ENCODE measurements around the gene RAF1. TPM values are rescaled to one million over a fixed set of nuclear protein-coding genes. Genes with fewer than 3 reads are reported as not detected.
A peak's percentile ranks its signal among the peaks of the same experiment; 100 is the strongest.

RAF1 gene
- total RNA-seq, 1 experiment from 2014 or later, result 64.3 TPM

DNA sequence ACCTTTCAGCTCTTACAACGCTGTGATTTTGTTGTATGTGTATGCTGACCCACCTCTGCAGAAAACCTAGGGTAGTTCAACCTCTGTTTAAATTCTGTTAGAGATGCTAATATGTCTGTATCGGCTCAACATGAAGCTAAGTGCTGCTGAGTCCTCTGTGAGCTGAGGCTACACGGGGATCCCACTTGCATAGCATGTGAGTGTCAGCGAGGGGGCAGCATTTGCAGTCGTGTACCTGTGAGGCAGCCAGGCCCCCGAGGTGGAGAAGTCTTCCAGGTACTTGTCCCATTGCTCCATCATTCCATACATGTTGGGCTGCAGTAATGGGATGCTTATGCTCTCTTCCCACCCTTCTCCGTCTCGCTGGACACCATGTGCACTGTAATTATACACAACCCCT, 122.3 kb downstream of the RAF1 start:
- Histone ChIP-seq H2AFZ (ENCODE audit: low read depth, low read length, poor library complexity, severe bottlenecking) (no peak overlapping the region), H3K9ac (ENCODE audit: low read length) (no peak overlapping the region), H4K20me1 (ENCODE audit: insufficient read depth) (no peaks in the 10 kb centered on the region), H3K27ac (ENCODE audit: low read depth, low read length) (no peak overlapping the region), H3K36me3 (ENCODE audit: control insufficient read depth in 1 of 2, insufficient read depth in 2 of 2, low read length in 2 of 2) (peaks cover 2 to 6% of the 10 kb centered on the region in 2 experiments; a peak in 2 of 4 replicates), H3K4me3 (replicated peaks in 1 of 2; ENCODE audit: low read depth in 1 of 2, low read length in 2 of 2) (no peak overlapping the region), H3K9me3 (ENCODE audit: control insufficient read depth in 1 of 2, insufficient read depth in 1 of 2, low read depth in 1 of 2, low read length in 2 of 2) (no peaks in the 10 kb centered on the region), H3K9me2 (ENCODE audit: insufficient read depth) (no peaks in the 10 kb centered on the region), H3K27me3 (ENCODE audit: insufficient read depth, low read length) (no peaks in the 10 kb centered on the region), H3K4me2 (ENCODE audit: low read length) (no peak overlapping the region), H3K4me1 (ENCODE audit: control insufficient read depth in 1 of 2, insufficient read depth in 2 of 2, low read length in 2 of 2) (peaks cover 0 to 7% of the 10 kb centered on the region in 2 experiments; a peak in 1 of 4 replicates), H3K79me2 (ENCODE audit: insufficient read depth, low read length) (no peaks in the 10 kb centered on the region)
- TF ChIP-seq, protein P1, sequence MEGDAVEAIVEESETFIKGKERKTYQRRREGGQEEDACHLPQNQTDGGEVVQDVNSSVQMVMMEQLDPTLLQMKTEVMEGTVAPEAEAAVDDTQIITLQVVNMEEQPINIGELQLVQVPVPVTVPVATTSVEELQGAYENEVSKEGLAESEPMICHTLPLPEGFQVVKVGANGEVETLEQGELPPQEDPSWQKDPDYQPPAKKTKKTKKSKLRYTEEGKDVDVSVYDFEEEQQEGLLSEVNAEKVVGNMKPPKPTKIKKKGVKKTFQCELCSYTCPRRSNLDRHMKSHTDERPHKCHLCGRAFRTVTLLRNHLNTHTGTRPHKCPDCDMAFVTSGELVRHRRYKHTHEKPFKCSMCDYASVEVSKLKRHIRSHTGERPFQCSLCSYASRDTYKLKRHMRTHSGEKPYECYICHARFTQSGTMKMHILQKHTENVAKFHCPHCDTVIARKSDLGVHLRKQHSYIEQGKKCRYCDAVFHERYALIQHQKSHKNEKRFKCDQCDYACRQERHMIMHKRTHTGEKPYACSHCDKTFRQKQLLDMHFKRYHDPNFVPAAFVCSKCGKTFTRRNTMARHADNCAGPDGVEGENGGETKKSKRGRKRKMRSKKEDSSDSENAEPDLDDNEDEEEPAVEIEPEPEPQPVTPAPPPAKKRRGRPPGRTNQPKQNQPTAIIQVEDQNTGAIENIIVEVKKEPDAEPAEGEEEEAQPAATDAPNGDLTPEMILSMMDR (IDR thresholded peaks at IDR 0.05 in 2 of 3, conservative IDR thresholded peaks at IDR 0.05 in 1 of 3; ENCODE audit: borderline replicate concordance in 1 of 3, insufficient read depth in 1 of 3, low read depth in 2 of 3, low read length in 2 of 3), result peak in 2 of 3 experiments; percentile 23 to 31; a peak in 2 of 6 replicates
- TF ChIP-seq RAD21 (IDR thresholded peaks at IDR 0.05; ENCODE audit: low read depth) (0 out of 2 replicates have a peak, but pooled peaks have one; percentile 11), ZNF274 (IDR thresholded peaks at IDR 0.05; ENCODE audit: low read depth, low read length) (no peak), YY1 (IDR thresholded peaks at IDR 0.05; ENCODE audit: extremely low read depth, insufficient replicate concordance, low read depth, low read length) (no peak)
- ChIA-PET RAD21 (ENCODE audit: low non-redundant PET in 1 of 2, low total read pairs in 2 of 2, uncharacterized antibody in 2 of 2, unreplicated experiment in 2 of 2) (no interaction called here), POLR2A (no interaction called here), CTCF (no interaction called here)
- intact Hi-C loops (cut with micrococcal nuclease), result no loop called here
- ATAC-seq (peak; percentile 41; the same call in 1 of the 2 replicates), DNase-seq (ENCODE audit: low read depth, low spot score) (no peak)
- no TSS peak for BruUV-seq (replicated peaks)

DNA sequence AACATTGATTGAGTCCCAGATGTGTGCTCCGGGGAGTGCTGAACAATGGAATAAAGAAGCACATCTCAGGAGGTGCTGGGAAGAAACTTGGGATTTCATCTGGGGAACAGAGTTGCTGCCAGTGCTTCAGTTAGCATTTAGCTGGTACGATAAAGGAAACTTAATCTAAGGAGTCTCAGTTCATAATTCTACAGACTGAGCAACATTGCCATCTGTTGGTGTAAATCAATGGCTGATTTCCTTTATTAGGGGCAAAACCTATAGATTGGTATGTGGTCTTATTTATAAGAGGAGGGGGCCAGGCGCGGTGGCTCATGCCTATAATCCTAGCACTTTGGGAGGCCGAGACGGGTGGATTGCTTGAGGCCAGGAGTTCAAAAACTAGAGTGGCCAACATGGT, 127.5 kb downstream of the RAF1 start:
- no TSS peak for BruUV-seq (replicated peaks)
- no peak for TF ChIP-seq POLR2AphosphoS5 (IDR thresholded peaks at IDR 0.05; ENCODE audit: low read depth, low read length)
- TF ChIP-seq, protein P2, sequence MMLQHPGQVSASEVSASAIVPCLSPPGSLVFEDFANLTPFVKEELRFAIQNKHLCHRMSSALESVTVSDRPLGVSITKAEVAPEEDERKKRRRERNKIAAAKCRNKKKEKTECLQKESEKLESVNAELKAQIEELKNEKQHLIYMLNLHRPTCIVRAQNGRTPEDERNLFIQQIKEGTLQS (IDR thresholded peaks at IDR 0.05), result no peak
- TF ChIP-seq SRF (IDR thresholded peaks at IDR 0.05; ENCODE audit: low read depth), result no peak
- TF ChIP-seq EZH2phosphoT487 (IDR thresholded peaks at IDR 0.05; ENCODE audit: borderline replicate concordance), result no peak
- peak; percentile 30; the same call in 1 of the 2 replicates for TF ChIP-seq RAD21 (IDR thresholded peaks at IDR 0.05; ENCODE audit: low read depth)
- Histone ChIP-seq H3K27ac (ENCODE audit: low read depth, low read length) (no peak overlapping the region), H2AFZ (ENCODE audit: low read depth, low read length, poor library complexity, severe bottlenecking) (no peak overlapping the region), H3K4me1 (ENCODE audit: control insufficient read depth in 1 of 2, insufficient read depth in 2 of 2, low read length in 2 of 2) (no peaks in the 10 kb centered on the region), H3K36me3 (ENCODE audit: control insufficient read depth in 1 of 2, insufficient read depth in 2 of 2, low read length in 2 of 2) (peaks cover 9 to 13% of the 10 kb centered on the region in 2 experiments; a peak in 3 of 4 replicates), H3K9me3 (ENCODE audit: control insufficient read depth in 1 of 2, insufficient read depth in 1 of 2, low read depth in 1 of 2, low read length in 2 of 2) (no peaks in the 10 kb centered on the region), H3K9me2 (ENCODE audit: insufficient read depth) (no peaks in the 10 kb centered on the region), H3K79me2 (ENCODE audit: insufficient read depth, low read length) (no peaks in the 10 kb centered on the region), H3K4me2 (ENCODE audit: low read length) (no peak overlapping the region), H4K20me1 (ENCODE audit: insufficient read depth) (no peaks in the 10 kb centered on the region), H3K9ac (ENCODE audit: low read length) (no peak overlapping the region), H3K27me3 (ENCODE audit: insufficient read depth, low read length) (no peaks in the 10 kb centered on the region), H3K4me3 (replicated peaks in 1 of 2; ENCODE audit: low read depth in 1 of 2, low read length in 2 of 2) (no peak overlapping the region)
- ChIA-PET CTCF (interaction anchor here (1.0 kb wide), 1 partner anchor 401 kb away, joined by 5 read pairs; no protein-coding TSS in a partner anchor), POLR2A (no interaction called here), RAD21 (ENCODE audit: low non-redundant PET in 1 of 2, low total read pairs in 2 of 2, uncharacterized antibody in 2 of 2, unreplicated experiment in 2 of 2) (no interaction called here)
- ATAC-seq, result no peak
- DNase-seq (ENCODE audit: low read depth, low spot score), result no peak
- intact Hi-C loops (cut with micrococcal nuclease), result no loop called here
